Left ventricle myocardium inferior (tissue), 1 donor: ENCODE measurements around the gene FGFR2. TPM values are rescaled to one million over a fixed set of nuclear protein-coding genes. Genes with fewer than 3 reads are reported as not detected.

Source experiments
- DNase-seq: peaks from one replicate; pipeline ENCODE4 v3.0.0-alpha.2; 2020
- H3K27ac ChIP-seq: fragments of 200-600 bp; replicated peaks from 2 replicates; pipeline ENCODE4 v1.8.0; 2021
- H3K27me3 ChIP-seq: fragments of 200-600 bp; 2 replicates; pipeline ENCODE4 v1.8.0; 2021; ENCODE audit warnings: low read depth
- H3K36me3 ChIP-seq: fragments of 200-600 bp; 2 replicates; pipeline ENCODE4 v1.8.0; 2021
- H3K4me1 ChIP-seq: fragments of 200-600 bp; 2 replicates; pipeline ENCODE4 v1.8.0; 2021
- H3K4me3 ChIP-seq: fragments of 200-600 bp; 2 replicates; pipeline ENCODE4 v1.8.0; 2021; ENCODE audit warnings: mild to moderate bottlenecking, moderate library complexity
- H3K9me3 ChIP-seq: fragments of 200-600 bp; replicated peaks from 2 replicates; pipeline ENCODE4 v1.8.0; 2021
- CTCF ChIP-seq: fragments of 200-600 bp; IDR thresholded peaks from 2 replicates; pipeline ENCODE4 v1.8.0; 2021; ENCODE audit warnings: antibody characterized with exemption, mild to moderate bottlenecking, borderline replicate concordance
- intact Hi-C: fragments of 100-400 bp; cut with micrococcal nuclease; formaldehyde crosslinking; loops from one replicate; pipeline ENCODE4 v1.11.0; 2022
- total RNA-seq: library from RNA; stranded (reverse); fragmentation: NEBNext Ultra II Directional; extraction: Animal tissue kit (Norgen Biotek cat#: 25700); gene quantifications from one replicate; pipeline ENCODE4 v1.2.1, GENCODE V29; 2021
- donor health status: DM: no; HTN: yes; CAD: no; lungs with severe emphysema.

The FGFR2 gene
- total RNA-seq, 1 donor from 2014 or later = 0.36 TPM

DNA sequence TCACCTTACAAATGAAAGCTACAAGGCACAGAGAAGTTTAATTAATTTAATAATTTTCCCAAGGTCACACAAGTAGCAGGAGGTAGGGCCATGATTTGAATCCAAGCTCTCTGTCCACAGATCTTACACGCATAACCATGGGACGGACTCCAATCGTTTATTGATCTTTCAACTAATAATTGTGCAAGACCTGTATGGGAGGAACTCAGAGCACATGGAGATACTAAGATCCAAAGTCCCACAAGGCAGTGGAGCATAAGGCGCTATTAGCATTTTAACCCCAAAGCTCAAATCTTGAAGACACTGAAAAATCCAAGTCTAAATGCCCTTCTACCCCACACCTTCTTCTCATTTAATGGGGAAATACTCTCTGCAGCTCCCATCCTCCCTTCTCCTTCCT is 143.5 kb downstream of the FGFR2 start:
- DNase-seq = no peak
- Histone ChIP-seq H3K36me3 (no peaks in the 10 kb centered on the region), H3K27me3 (peaks cover 46% of the 10 kb centered on the region), H3K9me3 (no peaks in the 10 kb centered on the region), H3K4me1 (no peaks in the 10 kb centered on the region), H3K27ac (no peak overlapping the region), H3K4me3 (no peak overlapping the region)
- intact Hi-C loops = no loop called here
- no peak for TF ChIP-seq CTCF

DNA sequence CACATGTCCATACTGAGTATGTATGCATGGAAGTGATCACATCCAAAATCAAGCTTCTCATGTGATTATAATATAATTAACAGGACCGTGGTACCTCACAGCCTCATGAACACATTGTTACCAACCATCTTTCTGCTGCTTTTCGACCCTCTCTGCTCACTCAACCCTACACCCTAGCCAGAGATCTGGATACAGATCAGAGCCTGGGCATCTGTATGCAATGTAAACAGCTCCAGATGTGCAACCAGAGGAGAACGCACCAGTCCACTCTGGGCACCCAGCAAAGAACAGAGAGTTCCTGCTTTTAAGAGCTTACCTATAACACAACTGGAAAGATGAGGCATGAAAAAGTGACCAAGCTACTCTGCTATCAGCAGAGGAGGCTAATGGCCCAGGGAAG is 145.1 kb downstream of the FGFR2 start:
- Histone ChIP-seq H3K36me3 (no peaks in the 10 kb centered on the region), H3K27me3 (peaks cover 44% of the 10 kb centered on the region), H3K9me3 (no peaks in the 10 kb centered on the region), H3K27ac (no peak overlapping the region), H3K4me1 (no peaks in the 10 kb centered on the region), H3K4me3 (no peak overlapping the region)
- TF ChIP-seq CTCF = no peak
- intact Hi-C loops = no loop called here
- DNase-seq = no peak

DNA sequence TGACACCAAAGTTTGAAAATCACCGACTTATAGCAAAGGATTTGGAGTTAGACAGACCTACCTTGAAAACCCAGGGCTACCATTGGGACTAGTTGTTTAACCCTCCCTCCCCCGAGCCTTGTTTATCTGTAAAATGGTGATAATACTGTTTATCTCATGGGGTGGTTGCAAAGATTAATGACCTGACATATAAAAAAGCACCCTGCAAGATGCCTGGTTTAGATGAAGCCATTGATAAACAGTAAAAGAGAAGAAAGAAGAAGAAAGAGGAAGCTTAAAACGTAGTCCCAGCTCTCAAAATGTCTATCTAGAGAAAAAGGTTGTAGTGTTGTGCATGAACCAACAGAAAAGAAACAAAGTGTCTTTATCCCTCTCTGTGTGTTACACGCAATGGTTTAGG is 145.7 kb downstream of the FGFR2 start:
- no peaks in the 10 kb centered on the region for H3K9me3 ChIP-seq
- no peaks in the 10 kb centered on the region for H3K36me3 ChIP-seq
- H3K27ac ChIP-seq = no peak overlapping the region
- TF ChIP-seq CTCF = no peak
- intact Hi-C loops = no loop called here
- H3K4me3 ChIP-seq = no peak overlapping the region
- H3K4me1 ChIP-seq = no peaks in the 10 kb centered on the region
- no peak for DNase-seq
- H3K27me3 ChIP-seq = peaks cover 44% of the 10 kb centered on the region

- Histone ChIP-seq H3K27ac (no peak overlapping the region), H3K9me3 (no peaks in the 10 kb centered on the region), H3K27me3 (peaks cover 48% of the 10 kb centered on the region), H3K36me3 (no peaks in the 10 kb centered on the region), H3K4me3 (no peak overlapping the region), H3K4me1 (no peaks in the 10 kb centered on the region)
- intact Hi-C loops = no loop called here
- no peak for DNase-seq
- no peak for TF ChIP-seq CTCF
These were observed 148.0 kb downstream of the FGFR2 start for GRCh38 chr10:121450247-121450646.

DNA sequence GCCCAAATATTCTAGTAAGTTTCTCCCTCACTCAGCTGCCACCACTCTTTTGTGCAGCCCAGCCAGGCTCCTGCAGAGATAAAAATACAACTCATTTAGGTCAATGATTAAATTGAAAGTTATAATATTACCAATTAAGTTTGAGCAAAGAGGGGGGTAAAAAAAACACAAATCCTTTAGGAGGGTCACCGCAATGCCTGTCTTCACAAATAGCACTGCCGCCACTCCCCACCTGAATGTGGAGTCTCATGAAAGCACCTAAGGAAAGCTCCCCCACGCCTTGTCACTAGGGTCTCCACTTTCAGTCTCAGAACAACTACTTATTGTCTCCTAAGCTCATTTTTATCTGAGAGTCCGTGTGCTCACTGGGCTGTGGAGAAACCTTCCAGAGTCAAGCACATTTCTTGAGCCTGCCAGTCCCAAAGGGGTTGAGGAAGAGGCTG is 148.7 kb downstream of the FGFR2 start:
- Histone ChIP-seq H3K36me3 (no peaks in the 10 kb centered on the region), H3K27ac (no peak overlapping the region), H3K27me3 (peaks cover 48% of the 10 kb centered on the region), H3K4me3 (no peak overlapping the region), H3K4me1 (no peaks in the 10 kb centered on the region), H3K9me3 (no peaks in the 10 kb centered on the region)
- intact Hi-C loops = no loop called here
- TF ChIP-seq CTCF = no peak
- DNase-seq = no peak
